Suppressor macrophage (primary cell): ENCODE results near the gene TRIM28.

ENCODE experiments used
- DNase-seq, 4 experiments: peaks; one replicate each; pipeline ENCODE4 v3.0.0-alpha.2; 2020 to 2022

TRIM28 gene

GRCh38 chr19:58549664-58550361 is 5.9 kb downstream of the TRIM28 start:
- DNase-seq = no peak

- no peak for DNase-seq
These were observed 6.7 kb downstream of the TRIM28 start for GRCh38 chr19:58550362-58551122.

GRCh38 chr19:58551123-58551497 is 7.2 kb downstream of the TRIM28 start:
- DNase-seq = no peak

- no peak for DNase-seq
These were observed 8.0 kb downstream of the TRIM28 start for GRCh38 chr19:58551577-58552471.

GRCh38 chr19:58552655-58553054 is 8.8 kb downstream of the TRIM28 start:
- no peak for DNase-seq

GRCh38 chr19:58553799-58554493 is 10.1 kb downstream of the TRIM28 start:
- DNase-seq = no peak

GRCh38 chr19:58554494-58555368 is 10.9 kb downstream of the TRIM28 start, which contains the start of gene CHMP2A:
Gene CHMP2A, minus strand, starts transcription at chr19:58555105. Its CDS starts 893 bp downstream, at chr19:58554212.
- peak; percentile 98 to 100 (median 99) for DNase-seq

- no peak for DNase-seq
These were observed 11.6 kb downstream of the TRIM28 start for GRCh38 chr19:58555369-58555885.

GRCh38 chr19:58555920-58556621 is 12.2 kb downstream of the TRIM28 start:
- DNase-seq = no peak

GRCh38 chr19:58556622-58557220 is 12.9 kb downstream of the TRIM28 start:
- DNase-seq = no peak

GRCh38 chr19:58557221-58558065 is 13.6 kb downstream of the TRIM28 start:
- no peak for DNase-seq

- peak; percentile 25 to 73 (median 54) for DNase-seq
These were observed 14.3 kb downstream of the TRIM28 start, which contains the start of gene UBE2M for GRCh38 chr19:58558066-58558622. Gene UBE2M, minus strand, starts transcription at chr19:58558611. Its CDS starts 230 bp downstream, at chr19:58558381.

GRCh38 chr19:58558623-58559274 is 14.9 kb downstream of the TRIM28 start:
- peak; percentile 99 to 100 (median 99) for DNase-seq

GRCh38 chr19:58559275-58560006 is 15.6 kb downstream of the TRIM28 start:
- DNase-seq = peak; percentile 91 to 96 (median 96)

GRCh38 chr19:58560007-58560887 is 16.4 kb downstream of the TRIM28 start:
- no peak for DNase-seq

- DNase-seq = no peak
These were observed 17.1 kb downstream of the TRIM28 start for GRCh38 chr19:58560921-58561320.
